ENCODE results near the gene CLDN15.

- TF ChIP-seq CTCF (IDR thresholded peaks at IDR 0.05) (no peak), ZFX (IDR thresholded peaks at IDR 0.05; ENCODE audit: borderline replicate concordance) (no peak)
Observed at GRCh38 chr7:101205901-101206664, 31.5 kb downstream of the CLDN15 start.
